ENCODE measurements around the gene SERPINA12. TPM values are rescaled to one million over a fixed set of nuclear protein-coding genes. Genes with fewer than 3 reads are reported as not detected.

Gene SERPINA12
- total RNA-seq, 1 experiment from 2014 or later = not detected

GRCh38 chr14:94547151-94547680, 37.9 kb upstream of the SERPINA12 start:
- Histone ChIP-seq H3K27me3 (ENCODE audit: insufficient read depth, low read length) (no peaks in the 10 kb centered on the region), H3K9me3 (ENCODE audit: control insufficient read depth, low read depth, low read length) (no peaks in the 10 kb centered on the region), H2AFZ (ENCODE audit: low read length) (no peak overlapping the region), H3K79me1 (ENCODE audit: insufficient read depth, low read depth, low read length, poor library complexity, severe bottlenecking) (no peaks in the 10 kb centered on the region), H2AK5ac (ENCODE audit: insufficient read length, low read length) (no peak overlapping the region), H2BK12ac (ENCODE audit: insufficient read length, low read depth, low read length) (no peak overlapping the region), H3K18ac (ENCODE audit: insufficient read length, low read depth, low read length) (no peak overlapping the region), H2BK15ac (ENCODE audit: low read depth, low read length) (no peak overlapping the region), H4K5ac (ENCODE audit: insufficient read length, low read depth, low read length) (no peak overlapping the region), H3K4me2 (ENCODE audit: insufficient read depth, insufficient read length, low read length) (no peak overlapping the region), H2BK5ac (ENCODE audit: insufficient read length, low read length) (no peak overlapping the region), H4K20me1 (ENCODE audit: control insufficient read depth, insufficient read depth, insufficient read length) (no peaks in the 10 kb centered on the region), H3K27ac (ENCODE audit: insufficient read length, low read depth, low read length) (no peak overlapping the region), H2BK20ac (ENCODE audit: low read depth, low read length, poor library complexity, severe bottlenecking) (no peak overlapping the region), H3K23ac (ENCODE audit: insufficient read length, low read depth, low read length) (no peak overlapping the region), H3K4me1 (ENCODE audit: insufficient read depth, low read length) (peaks cover 1% of the 10 kb centered on the region; the same call in 1 of the 2 replicates), H3K79me2 (ENCODE audit: insufficient read depth, low read length) (no peaks in the 10 kb centered on the region), H3K56ac (ENCODE audit: insufficient read length, low read depth, low read length) (no peak overlapping the region), H4K8ac (replicated peaks; ENCODE audit: insufficient read length, low read depth, low read length) (no peak overlapping the region), H3K14ac (ENCODE audit: insufficient read depth, low read length) (no peak overlapping the region), H3K23me2 (ENCODE audit: insufficient read length, low read depth, low read length, poor library complexity, severe bottlenecking) (no peaks in the 10 kb centered on the region), H3K9ac (ENCODE audit: extremely low read depth, insufficient read length, low read length) (no peak overlapping the region), H3K4ac (ENCODE audit: low read depth, low read length) (no peak overlapping the region), H2BK120ac (ENCODE audit: low read depth, low read length, poor library complexity, severe bottlenecking) (no peak overlapping the region), H4K91ac (ENCODE audit: insufficient read length, low read depth, low read length) (no peak overlapping the region), H3T11ph (ENCODE audit: low read length) (no peak overlapping the region)
- H3K27ac Mint-ChIP-seq = no peak overlapping the region
- H3K36me3 Mint-ChIP-seq (ENCODE audit: insufficient read depth in 1 of 3, low read depth in 3 of 3) = no peaks in the 10 kb centered on the region
- WGBS (ENCODE audit: extremely low coverage, insufficient read length, low lambda C conversion rate) = no CpG with 5 or more reads among the region's 8 CpGs
- no peak for TF ChIP-seq CTCF (conservative IDR thresholded peaks at IDR 0.05)
- no peaks in the 10 kb centered on the region; a peak in 3 of 5 replicates for H3K9me3 Mint-ChIP-seq
- peaks cover 21 to 24% of the 10 kb centered on the region in 2 experiments for H3K4me1 Mint-ChIP-seq
- no peak overlapping the region for H3K4me3 Mint-ChIP-seq
- DNase-seq = no peak
- peaks cover 20% of the 10 kb centered on the region for H3K27me3 Mint-ChIP-seq (ENCODE audit: low read depth)

Data from H9 (cell line).